MV-4-11 (cell line): Measurements from ENCODE around the gene CA9.
A peak's percentile ranks its signal among the peaks of the same experiment; 100 is the strongest.

ENCODE experiments used
- DNase-seq: peaks from one replicate; lab custom pipeline; 2025; lab: John Stamatoyannopoulos, UW

The CA9 gene

DNA sequence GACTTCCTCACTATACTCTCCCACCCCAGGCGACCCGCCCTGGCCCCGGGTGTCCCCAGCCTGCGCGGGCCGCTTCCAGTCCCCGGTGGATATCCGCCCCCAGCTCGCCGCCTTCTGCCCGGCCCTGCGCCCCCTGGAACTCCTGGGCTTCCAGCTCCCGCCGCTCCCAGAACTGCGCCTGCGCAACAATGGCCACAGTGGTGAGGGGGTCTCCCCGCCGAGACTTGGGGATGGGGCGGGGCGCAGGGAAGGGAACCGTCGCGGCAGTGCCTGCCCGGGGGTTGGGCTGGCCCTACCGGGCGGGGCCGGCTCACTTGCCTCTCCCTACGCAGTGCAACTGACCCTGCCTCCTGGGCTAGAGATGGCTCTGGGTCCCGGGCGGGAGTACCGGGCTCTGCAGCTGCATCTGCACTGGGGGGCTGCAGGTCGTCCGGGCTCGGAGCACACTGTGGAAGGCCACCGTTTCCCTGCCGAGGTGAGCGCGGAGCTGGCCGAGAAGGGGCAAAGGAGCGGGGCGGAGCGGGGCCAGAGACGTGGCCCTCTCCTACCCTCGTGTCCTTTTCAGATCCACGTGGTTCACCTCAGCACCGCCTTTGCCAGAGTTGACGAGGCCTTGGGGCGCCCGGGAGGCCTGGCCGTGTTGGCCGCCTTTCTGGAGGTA, 2.1 kb downstream of the CA9 start:
- no peak for DNase-seq

DNA sequence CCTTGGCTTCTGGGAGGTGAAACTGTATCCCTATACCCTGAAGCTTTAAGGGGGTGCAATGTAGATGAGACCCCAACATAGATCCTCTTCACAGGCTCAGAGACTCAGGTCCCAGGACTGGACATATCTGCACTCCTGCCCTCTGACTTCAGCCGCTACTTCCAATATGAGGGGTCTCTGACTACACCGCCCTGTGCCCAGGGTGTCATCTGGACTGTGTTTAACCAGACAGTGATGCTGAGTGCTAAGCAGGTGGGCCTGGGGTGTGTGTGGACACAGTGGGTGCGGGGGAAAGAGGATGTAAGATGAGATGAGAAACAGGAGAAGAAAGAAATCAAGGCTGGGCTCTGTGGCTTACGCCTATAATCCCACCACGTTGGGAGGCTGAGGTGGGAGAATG, 5.4 kb downstream of the CA9 start:
- DNase-seq, result no peak

DNA sequence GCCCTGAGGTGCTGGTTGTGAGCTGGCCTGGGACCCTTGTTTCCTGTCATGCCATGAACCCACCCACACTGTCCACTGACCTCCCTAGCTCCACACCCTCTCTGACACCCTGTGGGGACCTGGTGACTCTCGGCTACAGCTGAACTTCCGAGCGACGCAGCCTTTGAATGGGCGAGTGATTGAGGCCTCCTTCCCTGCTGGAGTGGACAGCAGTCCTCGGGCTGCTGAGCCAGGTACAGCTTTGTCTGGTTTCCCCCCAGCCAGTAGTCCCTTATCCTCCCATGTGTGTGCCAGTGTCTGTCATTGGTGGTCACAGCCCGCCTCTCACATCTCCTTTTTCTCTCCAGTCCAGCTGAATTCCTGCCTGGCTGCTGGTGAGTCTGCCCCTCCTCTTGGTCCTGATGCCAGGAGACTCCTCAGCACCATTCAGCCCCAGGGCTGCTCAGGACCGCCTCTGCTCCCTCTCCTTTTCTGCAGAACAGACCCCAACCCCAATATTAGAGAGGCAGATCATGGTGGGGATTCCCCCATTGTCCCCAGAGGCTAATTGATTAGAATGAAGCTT, 6.1 kb downstream of the CA9 start:
- no peak for DNase-seq

DNA sequence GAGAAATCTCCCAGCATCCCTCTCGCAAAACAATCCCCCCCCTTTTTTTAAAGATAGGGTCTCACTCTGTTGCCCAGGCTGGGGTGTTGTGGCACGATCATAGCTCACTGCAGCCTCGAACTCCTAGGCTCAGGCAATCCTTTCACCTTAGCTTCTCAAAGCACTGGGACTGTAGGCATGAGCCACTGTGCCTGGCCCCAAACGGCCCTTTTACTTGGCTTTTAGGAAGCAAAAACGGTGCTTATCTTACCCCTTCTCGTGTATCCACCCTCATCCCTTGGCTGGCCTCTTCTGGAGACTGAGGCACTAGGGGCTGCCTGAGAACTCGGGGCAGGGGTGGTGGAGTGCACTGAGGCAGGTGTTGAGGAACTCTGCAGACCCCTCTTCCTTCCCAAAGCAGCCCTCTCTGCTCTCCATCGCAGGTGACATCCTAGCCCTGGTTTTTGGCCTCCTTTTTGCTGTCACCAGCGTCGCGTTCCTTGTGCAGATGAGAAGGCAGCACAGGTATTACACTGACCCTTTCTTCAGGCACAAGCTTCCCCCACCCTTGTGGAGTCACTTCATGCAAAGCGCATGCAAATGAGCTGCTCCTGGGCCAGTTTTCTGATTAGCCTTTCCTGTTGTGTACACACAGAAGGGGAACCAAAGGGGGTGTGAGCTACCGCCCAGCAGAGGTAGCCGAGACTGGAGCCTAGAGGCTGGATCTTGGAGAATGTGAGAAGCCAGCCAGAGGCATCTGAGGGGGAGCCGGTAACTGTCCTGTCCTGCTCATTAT, 6.8 kb downstream of the CA9 start:
- DNase-seq, result no peak

DNA sequence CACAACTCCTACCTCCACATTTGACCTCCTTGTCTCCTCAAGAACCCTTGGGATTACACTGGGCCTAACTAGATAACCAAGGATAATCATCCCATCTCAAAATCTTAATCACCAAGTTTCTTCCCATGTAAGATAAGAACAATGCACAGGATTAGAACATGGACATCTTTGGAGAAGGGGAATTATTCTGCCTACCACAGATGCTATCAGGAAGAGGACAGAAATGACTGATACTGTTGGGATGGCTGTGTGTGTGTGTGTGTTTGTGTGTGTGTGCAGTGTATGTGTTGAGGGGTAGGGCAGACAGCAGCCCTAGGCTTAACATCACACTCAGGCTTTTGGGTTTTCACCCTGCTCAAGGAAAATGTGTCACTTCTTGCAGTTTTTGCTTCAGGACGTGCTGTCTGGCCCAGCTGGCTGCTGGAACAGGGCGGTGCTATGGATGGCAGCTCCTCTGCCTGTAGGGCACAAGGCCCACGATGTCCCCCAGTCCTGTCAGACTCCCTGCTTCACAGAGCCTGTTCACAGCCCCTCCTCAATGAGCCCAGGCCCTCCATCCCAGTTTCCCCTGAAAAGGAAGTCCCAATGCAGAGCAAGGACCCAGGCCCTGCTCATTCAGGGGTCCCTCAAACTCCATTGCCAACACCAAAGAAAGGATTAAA, 7.7 kb downstream of the CA9 start:
- no peak for DNase-seq

DNA sequence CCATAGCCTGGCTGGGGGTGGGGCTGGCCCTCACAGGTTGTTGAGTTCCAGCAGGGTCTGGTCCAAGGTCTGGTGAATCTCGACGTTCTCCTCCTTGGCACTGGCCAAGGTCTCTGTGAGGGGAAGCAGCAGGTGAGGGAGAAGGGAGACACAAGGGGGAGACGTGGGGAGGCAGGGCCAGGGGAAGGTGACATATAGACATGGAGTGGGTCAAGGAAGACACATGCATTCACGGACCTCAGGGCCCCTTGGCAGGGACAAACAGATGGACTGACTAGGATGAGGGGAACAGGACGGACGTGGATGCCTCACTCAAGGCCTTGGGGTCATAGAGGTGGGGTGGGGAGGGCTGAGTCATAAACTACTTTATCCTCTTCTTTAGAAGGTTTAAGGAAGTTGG, 8.3 kb downstream of the CA9 start:
- no peak for DNase-seq

DNA sequence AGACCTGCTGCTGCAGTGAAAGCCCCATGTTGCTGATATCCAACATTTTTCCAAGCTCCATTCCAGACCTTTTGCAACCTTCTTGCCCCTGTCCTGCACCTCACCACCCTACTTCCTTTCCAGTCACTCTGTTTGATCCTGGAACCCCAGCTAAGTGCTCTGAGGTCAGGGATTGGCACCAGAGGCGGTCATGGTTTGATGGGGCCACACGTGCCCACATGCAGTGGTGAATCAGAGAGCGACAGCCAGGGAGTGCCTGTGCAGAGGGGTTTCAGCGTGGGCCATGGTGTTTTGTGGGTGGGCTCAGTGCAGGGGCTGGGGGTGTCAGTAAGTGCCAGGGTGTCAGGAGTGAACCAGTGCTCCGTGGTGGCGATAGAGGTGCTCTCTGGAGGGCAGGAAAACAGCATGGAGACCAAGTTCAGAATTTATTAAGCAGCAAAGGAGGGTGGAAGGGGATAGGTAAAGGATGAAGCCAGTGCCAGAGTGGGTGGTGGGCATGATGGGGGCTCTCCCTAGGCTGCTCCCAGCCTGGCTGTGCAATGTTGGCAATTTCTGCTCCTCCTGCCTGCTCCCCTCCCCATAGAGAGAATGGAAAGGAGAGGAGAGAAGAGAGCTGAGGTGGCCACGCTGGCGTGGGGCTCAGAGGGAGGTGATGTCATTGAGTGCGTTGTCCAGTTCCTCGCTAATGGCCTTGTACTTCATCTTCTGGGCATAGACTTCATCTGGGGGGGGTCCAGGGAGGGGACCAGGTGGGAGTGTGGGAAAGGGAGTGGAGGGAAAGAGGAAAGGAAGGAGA, 9.0 kb downstream of the CA9 start:
- DNase-seq, result no peak

DNA sequence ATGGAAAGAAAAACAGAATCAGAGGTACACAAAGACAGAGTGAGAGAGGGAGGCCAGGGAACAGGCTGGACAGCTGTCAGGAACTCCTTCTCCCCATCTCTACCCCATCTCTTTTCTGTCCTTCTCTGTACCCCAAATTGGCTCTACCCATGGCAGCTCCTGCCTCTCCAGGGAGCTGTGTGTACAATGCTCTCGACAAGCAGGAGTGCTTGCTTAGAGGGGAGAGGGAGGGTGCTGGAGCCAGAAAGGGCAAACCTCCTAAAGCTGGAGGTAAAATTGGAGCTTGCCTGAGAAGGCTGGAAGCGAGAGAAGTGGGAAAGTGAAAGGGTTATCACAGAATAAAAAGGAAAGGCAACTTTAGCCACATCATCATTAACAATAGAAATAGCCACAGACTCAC, 9.6 kb downstream of the CA9 start:
- no peak for DNase-seq

DNA sequence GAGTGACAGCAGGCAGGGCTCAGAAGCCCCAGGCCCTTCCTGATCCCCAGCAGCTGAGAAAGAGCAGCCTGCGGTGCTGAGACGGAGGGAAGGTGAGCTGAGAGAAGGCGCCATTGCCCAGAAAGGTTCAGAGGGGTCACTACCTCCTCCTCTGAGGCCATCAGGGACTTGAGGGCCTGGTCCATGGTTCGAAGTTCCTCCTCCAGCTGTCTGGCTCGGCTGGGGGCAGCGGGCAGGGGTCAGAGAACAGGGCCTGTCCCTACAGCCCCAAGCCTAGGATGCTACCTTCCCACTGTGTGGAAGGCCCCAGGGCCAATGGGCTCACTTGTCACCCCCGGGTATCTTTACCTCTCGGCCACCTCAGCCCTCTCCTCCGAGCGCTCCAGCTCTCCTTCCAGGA, 11.2 kb downstream of the CA9 start:
- no peak for DNase-seq

DNA sequence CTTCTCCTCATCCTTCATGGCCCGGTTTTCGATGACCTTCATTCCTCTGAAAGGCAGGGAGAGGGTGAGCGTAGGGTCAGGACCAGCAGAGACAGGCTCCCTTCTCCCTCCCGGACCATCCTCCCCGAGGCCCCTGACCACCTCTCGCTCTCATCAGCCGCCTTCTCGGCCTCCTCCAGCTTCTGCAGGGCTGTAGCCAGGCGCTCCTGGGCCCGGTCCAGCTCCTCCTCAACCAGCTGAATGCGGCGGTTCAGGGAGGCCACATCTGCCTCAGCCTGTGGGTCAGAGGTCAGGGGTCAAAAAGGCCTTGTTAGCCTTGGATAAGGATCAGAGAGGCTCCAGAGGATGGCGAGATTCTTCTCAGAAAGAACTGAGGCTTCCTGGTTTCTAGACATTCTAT, 11.8 kb downstream of the CA9 start:
- no peak for DNase-seq

DNA sequence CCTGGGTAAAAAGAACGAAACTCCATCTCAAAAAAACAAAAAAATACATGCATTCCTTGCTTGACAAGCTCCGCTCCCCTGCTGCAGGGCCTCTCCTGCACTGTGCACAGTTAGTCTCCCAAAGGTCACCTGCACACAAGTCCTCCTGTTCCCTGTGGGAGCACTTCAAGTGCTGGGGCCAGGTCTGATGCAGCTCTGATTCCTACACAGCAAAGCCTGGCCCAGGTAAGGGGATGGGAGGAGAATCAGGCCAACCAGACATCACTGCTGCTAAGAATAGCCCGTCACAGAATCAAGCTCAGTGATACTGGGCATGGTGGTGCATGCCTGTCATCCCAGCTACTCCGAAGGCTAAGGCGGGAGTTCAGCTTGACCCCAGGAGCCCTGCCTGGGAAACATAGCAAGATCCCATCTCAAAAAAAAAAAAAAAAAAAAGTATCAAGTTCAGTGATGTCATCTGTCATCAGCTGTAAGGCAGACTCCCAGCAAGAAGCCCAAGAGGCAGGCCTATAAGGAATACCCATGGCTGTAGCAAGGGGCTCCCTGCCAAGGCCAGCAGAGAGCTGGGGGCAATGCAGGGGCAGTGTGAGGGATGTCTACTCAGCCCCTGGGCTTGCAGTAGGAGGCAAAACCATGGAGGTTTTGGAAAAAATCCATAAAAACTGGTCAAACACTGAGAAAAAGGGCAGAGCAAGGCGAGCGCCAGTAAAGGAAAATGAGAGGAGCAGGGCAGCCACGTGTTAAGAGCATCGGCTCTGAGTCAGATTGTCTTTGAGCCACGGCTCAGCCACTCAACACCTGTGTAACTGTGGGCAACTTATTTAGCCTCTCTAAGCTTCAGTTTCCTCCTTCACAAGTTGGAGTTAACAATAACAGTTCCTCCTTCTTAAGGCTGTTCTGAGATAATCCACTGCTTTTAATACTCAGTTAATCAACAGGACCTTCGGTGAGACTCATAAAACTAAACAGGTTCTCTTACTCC, 12.8 kb downstream of the CA9 start:
- DNase-seq, result no peak

DNA sequence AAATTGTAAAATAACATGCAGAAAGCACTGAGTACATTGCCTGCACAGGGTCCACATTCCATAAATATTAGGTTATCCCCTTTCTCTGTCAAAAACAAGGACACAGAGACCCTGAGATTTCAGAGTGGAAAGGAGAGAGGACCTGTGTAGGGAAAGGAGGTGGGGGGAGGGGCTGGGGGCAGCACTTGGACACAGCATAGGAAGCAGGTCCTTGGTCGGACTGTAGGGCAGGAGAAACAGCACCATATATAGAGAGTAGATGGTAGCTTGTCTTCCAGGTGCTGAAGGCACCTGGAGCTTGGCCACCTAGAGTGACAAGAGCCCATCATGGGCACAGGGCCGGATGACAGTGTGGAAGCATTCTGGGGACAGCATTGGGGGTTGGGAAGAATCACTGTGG, 13.6 kb downstream of the CA9 start:
- no peak for DNase-seq

DNA sequence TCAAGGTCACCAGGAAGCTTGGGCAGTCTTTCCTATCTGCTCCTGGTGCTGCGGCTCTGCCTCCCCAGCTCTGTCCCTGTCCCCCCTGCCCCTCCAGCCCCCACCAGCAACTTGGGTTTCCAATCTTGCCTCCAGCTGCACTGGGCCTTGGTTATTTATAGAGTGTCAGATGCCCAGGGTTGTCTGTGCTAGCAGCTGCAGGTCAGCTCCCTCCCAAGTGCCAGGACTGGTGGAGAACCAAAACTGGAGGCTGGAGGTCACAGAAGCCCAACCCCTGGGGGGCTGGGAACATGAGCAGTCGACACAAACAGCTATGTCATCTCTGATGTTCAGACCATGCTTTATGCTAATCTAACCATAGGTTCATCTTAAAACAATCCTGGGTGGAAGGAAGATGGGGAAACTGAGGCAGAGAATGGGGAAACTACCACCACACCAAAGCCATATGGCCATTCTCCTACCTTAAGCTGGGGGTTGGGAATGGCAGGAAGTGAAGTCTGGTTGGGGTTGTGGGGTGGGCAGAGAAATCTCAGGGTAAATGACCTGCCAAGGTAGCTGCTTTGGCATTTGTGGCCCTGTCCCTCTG, 14.3 kb downstream of the CA9 start:
- DNase-seq, result no peak

DNA sequence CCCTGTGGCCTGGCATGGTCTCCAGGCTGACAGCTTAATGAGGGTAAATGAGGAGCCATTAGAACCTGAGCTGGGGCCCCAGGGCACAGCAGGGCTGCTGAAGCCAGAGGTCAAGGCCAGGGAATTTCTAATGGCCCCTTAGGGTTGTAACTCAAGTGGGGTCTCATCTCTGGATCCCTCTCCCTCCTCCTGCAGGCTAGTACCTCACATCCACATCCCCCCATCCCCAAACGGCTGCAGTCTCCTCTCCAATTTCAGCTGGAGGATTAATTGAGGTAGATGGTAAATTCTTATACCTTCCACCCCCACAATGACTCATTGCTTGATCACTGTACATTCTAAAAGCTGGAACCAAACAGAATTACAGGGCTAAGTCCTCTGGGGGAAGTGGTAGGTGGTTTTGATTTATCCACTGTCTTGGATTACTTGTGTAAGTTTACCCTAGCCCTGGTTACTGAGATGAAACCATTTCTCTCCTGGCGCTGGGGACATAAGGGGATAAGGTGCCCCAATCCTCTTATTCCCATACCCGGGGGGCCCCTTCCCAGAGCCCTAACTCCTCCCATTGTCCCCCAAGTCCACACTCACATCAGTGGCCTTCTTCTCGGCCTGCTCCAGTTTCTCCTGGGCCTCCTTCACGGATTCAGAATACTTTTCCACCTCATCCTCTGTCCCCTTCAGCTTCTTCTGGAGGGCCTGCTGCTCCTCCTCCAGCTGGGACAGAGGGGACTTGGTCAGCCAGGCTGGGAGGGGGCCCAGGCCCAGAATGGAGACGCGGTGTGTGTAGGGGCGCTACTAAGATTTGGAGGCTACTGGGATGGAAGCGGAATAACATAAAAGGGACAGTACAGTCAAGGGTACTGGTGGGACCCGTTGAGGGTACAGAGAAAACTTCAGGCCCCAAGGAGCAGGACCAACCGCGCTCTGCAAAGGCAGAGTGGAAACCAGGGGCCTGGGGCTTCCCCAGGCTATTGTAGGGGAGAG, 15.1 kb downstream of the CA9 start:
- DNase-seq, result peak; percentile 70

DNA sequence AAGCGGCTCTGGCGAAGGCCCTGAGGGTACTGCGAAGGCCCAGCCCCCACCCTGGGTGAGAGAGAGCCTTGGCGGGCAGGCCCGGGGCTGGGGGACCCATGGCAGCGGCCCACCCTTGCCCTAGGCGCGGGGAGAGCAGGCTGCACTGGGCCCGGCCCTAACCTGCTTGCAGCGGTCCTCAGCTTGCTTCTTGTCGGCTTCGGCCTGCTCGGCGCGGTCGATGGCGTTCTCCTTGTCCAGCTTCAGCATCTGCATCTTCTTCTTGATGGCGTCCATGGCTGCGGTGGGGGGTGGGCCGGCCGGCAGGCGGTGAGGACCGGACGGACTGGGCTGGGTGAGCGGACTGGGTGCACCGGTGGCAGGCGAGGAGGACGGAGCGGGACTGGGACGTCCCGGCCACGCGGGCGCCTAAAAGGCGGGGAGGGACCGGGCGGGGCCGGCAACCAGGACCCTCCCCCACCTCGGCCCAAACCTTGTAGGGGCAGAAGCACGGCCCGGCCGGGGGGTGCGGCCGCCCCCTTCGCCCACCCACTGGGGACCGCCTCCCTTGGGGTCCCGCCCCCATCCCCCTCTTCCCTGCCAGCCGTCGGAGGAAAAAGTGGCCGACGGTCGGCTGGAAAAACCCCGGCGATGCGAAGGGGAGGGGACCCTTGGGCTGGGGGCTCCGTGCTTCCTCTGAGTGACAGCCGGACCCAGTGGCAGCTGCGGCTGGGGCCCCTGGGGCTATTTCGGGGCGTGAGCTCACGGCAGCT, 16.0 kb downstream of the CA9 start, which contains the start of gene TPM2:
Gene TPM2 (minus strand): TSS at position 384 of the 752 bp plus-strand sequence. CDS start 108 bp downstream, at position 276.
- no peak for DNase-seq

DNA sequence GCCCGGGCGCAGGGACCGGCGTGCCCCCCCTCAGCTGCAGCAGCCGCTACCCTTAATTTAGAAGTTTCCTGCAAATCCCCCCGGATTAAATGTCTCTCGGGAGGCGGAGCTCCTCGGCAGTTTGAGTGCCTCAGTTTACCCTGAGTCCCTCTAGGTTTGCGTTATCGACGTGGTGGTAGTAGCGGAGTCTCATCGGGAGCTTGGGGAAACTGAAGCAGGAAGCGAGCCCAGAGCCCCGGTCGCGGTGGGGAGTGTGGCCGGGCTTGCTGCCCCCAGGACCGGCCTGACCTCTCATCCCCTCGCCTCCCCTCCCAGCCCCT, 16.5 kb downstream of the CA9 start:
- DNase-seq, result peak; percentile 1

DNA sequence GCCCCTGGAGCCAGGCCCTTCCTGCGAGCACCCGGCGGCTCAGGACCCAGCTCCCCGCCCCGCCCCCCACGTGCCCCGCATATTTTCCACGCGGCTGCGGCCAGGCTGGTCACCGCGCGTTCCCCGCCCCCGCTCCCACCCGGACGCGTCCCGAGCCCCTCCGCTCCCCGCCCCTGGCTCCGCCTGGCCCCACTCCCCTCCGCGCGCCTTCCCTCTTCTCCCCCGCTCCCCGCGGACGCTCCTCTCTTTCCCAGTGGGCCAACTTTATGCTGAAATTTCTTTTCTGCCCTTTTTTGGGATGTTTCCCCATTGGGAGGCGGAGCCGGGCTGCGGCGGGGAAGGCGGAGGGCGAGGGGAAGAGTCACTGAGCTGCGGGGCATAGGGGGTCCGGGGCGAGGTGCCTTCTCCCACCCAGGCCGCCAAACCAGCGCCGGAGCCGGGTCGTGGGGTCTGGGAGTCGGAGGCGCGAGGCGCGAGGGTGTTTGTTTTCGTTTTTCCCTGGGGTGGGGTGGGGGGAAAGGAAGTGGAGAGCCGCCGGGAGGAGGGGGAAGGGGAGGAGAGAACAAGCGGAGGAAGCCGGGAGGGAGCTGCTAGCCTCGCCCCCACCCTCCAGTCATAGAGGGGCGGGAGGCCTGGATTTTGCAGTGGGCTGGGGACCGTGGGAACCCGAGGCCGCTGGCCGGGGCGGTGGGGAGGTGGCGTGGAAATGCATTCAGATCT, 17.0 kb downstream of the CA9 start:
- DNase-seq, result no peak

DNA sequence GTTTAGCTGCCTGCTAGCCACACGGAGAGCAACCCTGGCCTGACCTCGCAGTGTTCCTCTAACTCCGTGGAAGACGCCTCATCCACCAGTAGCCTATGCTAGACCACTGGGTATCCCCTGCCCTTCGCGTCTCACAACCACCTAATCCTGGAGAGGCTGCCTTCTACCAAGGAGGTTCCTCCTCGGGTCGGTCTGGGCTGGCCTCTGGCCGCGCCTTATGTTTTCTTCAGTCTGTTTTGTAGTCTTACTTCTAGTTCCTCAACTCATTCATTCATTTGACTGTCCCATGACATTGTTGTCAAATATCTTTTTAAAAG, 17.6 kb downstream of the CA9 start:
- DNase-seq, result peak; percentile 46
